ENCODE measurements around the gene C11orf54. TPM values are rescaled to one million over a fixed set of nuclear protein-coding genes. Genes with fewer than 3 reads are reported as not detected.

C11orf54 gene
- total and polyA plus RNA-seq, 10 of the 15 experiments (the other 5 are each of a cell fraction or from before 2014, with no cell fraction given), result 15.1 to 32.3 (median 26.8) TPM

DNA sequence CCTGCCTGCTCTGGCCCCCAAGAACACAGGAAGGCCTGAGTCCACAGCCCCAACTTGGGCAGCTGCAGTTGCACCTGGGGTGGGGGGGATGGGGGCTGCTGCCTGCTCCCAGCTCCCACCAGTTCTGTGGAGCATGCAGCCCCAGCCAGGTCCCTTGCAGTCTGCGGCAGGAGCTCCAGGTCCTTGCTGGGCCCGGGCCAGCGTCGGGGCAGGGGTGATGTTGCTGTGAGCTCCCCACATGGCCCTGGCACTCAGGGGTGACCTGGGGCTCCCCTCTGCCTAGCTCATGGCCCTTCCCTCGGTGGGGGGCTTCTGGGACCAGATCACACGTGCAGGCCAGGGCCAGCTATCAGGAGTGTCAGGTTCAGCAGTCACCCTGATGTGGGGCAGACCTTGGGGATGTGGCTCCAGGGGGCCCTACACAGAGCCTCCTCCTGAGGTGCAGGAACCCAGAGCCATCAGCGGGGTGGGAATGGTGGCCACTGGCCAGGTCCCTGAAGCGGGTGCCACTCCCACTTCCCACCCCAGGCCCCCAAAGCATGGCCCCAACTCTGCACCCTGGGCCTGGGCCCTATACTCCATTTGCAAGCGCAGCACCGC is 32.2 kb downstream of the C11orf54 start:
- Histone ChIP-seq H3K27ac (ENCODE audit: control insufficient read depth, insufficient read depth) (no peak overlapping the region), H3K4me3 (no peak overlapping the region), H3K9me3 (replicated peaks; ENCODE audit: control insufficient read depth, insufficient read depth, low read length) (peaks cover 3% of the 10 kb centered on the region; the same call in 2 of the 3 replicates), H3K4me1 (ENCODE audit: control insufficient read depth, insufficient read depth, low read length) (no peaks in the 10 kb centered on the region), H4K20me1 (ENCODE audit: control insufficient read depth, insufficient read depth) (no peaks in the 10 kb centered on the region), H3K9ac (ENCODE audit: control insufficient read depth, insufficient read depth, low read length) (no peak overlapping the region), H3K27me3 (replicated peaks in 1 of 2; ENCODE audit: control insufficient read depth in 2 of 2, insufficient read depth in 2 of 2, low read length in 1 of 2) (no peaks in the 10 kb centered on the region), H3K79me2 (ENCODE audit: control insufficient read depth, insufficient read depth, low read length) (no peaks in the 10 kb centered on the region), H3K4me2 (ENCODE audit: control insufficient read depth, insufficient read depth) (no peak overlapping the region), H2AFZ (ENCODE audit: control insufficient read depth, low read depth, low read length) (no peak overlapping the region), H3K36me3 (ENCODE audit: control insufficient read depth in 2 of 2, insufficient read depth in 2 of 2, low read length in 1 of 2) (no peaks in the 10 kb centered on the region)
- DNase-seq (ENCODE audit: low read depth, low spot score) (no peak), ATAC-seq (no peak), FAIRE-seq (no peak)
- ChIA-PET SMC1A (ENCODE audit: uncharacterized antibody, unreplicated experiment) (no interaction called here), RAD21 (ENCODE audit: unreplicated experiment) (no interaction called here), POLR2A (interaction anchor here (0.5 kb wide), 1 partner anchor 22 kb away, joined by 3 read pairs; no protein-coding TSS in a partner anchor), CTCF (no interaction called here)
- in situ Hi-C loops (cut with MboI), result no loop called here
- no TSS peak for BruUV-seq (replicated peaks)
- TF ChIP-seq GATAD2B (conservative IDR thresholded peaks at IDR 0.05; ENCODE audit: low read depth), result no peak
- no peak for TF ChIP-seq POLR2AphosphoS5 (IDR thresholded peaks at IDR 0.05; ENCODE audit: low read length)
- no peak for TF ChIP-seq CBX3 (IDR thresholded peaks at IDR 0.05; ENCODE audit: borderline replicate concordance, low read depth)
- no peak for TF ChIP-seq RBBP5 (conservative IDR thresholded peaks at IDR 0.05)
- no peak for TF ChIP-seq RCOR1 (conservative IDR thresholded peaks at IDR 0.05; ENCODE audit: low read depth, low read length)
- TF ChIP-seq, protein P1, sequence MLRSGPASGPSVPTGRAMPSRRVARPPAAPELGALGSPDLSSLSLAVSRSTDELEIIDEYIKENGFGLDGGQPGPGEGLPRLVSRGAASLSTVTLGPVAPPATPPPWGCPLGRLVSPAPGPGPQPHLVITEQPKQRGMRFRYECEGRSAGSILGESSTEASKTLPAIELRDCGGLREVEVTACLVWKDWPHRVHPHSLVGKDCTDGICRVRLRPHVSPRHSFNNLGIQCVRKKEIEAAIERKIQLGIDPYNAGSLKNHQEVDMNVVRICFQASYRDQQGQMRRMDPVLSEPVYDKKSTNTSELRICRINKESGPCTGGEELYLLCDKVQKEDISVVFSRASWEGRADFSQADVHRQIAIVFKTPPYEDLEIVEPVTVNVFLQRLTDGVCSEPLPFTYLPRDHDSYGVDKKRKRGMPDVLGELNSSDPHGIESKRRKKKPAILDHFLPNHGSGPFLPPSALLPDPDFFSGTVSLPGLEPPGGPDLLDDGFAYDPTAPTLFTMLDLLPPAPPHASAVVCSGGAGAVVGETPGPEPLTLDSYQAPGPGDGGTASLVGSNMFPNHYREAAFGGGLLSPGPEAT (IDR thresholded peaks at IDR 0.05; ENCODE audit: low read depth), result no peak
- TF ChIP-seq EED (IDR thresholded peaks at IDR 0.05; ENCODE audit: low read depth), result no peak
- TF ChIP-seq, protein P2, sequence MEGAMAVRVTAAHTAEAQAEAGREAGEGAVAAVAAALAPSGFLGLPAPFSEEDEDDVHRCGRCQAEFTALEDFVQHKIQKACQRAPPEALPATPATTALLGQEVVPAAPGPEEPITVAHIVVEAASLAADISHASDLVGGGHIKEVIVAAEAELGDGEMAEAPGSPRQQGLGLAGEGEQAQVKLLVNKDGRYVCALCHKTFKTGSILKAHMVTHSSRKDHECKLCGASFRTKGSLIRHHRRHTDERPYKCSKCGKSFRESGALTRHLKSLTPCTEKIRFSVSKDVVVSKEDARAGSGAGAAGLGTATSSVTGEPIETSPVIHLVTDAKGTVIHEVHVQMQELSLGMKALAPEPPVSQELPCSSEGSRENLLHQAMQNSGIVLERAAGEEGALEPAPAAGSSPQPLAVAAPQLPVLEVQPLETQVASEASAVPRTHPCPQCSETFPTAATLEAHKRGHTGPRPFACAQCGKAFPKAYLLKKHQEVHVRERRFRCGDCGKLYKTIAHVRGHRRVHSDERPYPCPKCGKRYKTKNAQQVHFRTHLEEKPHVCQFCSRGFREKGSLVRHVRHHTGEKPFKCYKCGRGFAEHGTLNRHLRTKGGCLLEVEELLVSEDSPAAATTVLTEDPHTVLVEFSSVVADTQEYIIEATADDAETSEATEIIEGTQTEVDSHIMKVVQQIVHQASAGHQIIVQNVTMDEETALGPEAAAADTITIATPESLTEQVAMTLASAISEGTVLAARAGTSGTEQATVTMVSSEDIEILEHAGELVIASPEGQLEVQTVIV (IDR thresholded peaks at IDR 0.05; ENCODE audit: borderline replicate concordance, partially characterized antibody), result no peak
- no peak for TF ChIP-seq JUND (IDR thresholded peaks at IDR 0.05; ENCODE audit: low read depth, low read length)
- TF ChIP-seq PAX5 (IDR thresholded peaks at IDR 0.05; ENCODE audit: borderline replicate concordance, low read depth, low read length), result no peak
- TF ChIP-seq MXI1 (IDR thresholded peaks at IDR 0.05; ENCODE audit: low read depth, low read length), result no peak
- no peak for TF ChIP-seq CHD1 (IDR thresholded peaks at IDR 0.05; ENCODE audit: low read depth, low read length)
- TF ChIP-seq STAT3 (IDR thresholded peaks at IDR 0.05; ENCODE audit: low read depth, low read length), result no peak
- TF ChIP-seq PAX8 (IDR thresholded peaks at IDR 0.05), result no peak
- no peak for TF ChIP-seq YY1 (IDR thresholded peaks at IDR 0.05; ENCODE audit: low read depth, low read length)
- TF ChIP-seq MTA2 (IDR thresholded peaks at IDR 0.05; ENCODE audit: low read depth), result no peak
- TF ChIP-seq, protein P3, sequence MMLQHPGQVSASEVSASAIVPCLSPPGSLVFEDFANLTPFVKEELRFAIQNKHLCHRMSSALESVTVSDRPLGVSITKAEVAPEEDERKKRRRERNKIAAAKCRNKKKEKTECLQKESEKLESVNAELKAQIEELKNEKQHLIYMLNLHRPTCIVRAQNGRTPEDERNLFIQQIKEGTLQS (IDR thresholded peaks at IDR 0.05; ENCODE audit: borderline replicate concordance, extremely low read depth, low read depth, low read length), result no peak
- no peak for TF ChIP-seq RB1 (IDR thresholded peaks at IDR 0.05; ENCODE audit: borderline replicate concordance)
- TF ChIP-seq IRF4 (IDR thresholded peaks at IDR 0.05; ENCODE audit: low read depth, low read length), result no peak
- no peak for TF ChIP-seq ZNF24 (IDR thresholded peaks at IDR 0.05)
- intact Hi-C loops (cut with micrococcal nuclease; ENCODE audit: unreplicated experiment), result no loop called here
- WGBS (ENCODE audit: insufficient coverage, insufficient replicate concordance, low lambda C conversion rate, missing lambda C conversion rate), result 68% methylated on average over 10 of the region's 10 CpGs
